Measurements from ENCODE around the gene BCAS3.

Gene BCAS3

GRCh38 chr17:61203671-61204131, 526.0 kb downstream of the BCAS3 start:
- no peak for TF ChIP-seq POLR2AphosphoS5 (IDR thresholded peaks at IDR 0.05; ENCODE audit: low read depth, low read length)
- no peak for TF ChIP-seq TAF1 (IDR thresholded peaks at IDR 0.05; ENCODE audit: borderline replicate concordance, low read depth, low read length)
- TF ChIP-seq POLR2A (IDR thresholded peaks at IDR 0.05; ENCODE audit: low read depth, low read length), result no peak
- FAIRE-seq (no peak), DNase-seq (ENCODE audit: insufficient read length) (no peak)

- TF ChIP-seq POLR2AphosphoS5 (IDR thresholded peaks at IDR 0.05; ENCODE audit: low read depth, low read length) (no peak), TAF1 (IDR thresholded peaks at IDR 0.05; ENCODE audit: borderline replicate concordance, low read depth, low read length) (no peak), POLR2A (IDR thresholded peaks at IDR 0.05; ENCODE audit: low read depth, low read length) (no peak)
- DNase-seq (ENCODE audit: insufficient read length) (no peak), FAIRE-seq (no peak)
Observed at GRCh38 chr17:61204456-61204855, 526.8 kb downstream of the BCAS3 start.

- TF ChIP-seq TAF1 (IDR thresholded peaks at IDR 0.05; ENCODE audit: borderline replicate concordance, low read depth, low read length) (no peak), POLR2AphosphoS5 (IDR thresholded peaks at IDR 0.05; ENCODE audit: low read depth, low read length) (no peak), POLR2A (IDR thresholded peaks at IDR 0.05; ENCODE audit: low read depth, low read length) (no peak)
- DNase-seq (ENCODE audit: insufficient read length) (no peak), FAIRE-seq (no peak)
Observed at GRCh38 chr17:61205401-61205800, 527.8 kb downstream of the BCAS3 start.

DNA sequence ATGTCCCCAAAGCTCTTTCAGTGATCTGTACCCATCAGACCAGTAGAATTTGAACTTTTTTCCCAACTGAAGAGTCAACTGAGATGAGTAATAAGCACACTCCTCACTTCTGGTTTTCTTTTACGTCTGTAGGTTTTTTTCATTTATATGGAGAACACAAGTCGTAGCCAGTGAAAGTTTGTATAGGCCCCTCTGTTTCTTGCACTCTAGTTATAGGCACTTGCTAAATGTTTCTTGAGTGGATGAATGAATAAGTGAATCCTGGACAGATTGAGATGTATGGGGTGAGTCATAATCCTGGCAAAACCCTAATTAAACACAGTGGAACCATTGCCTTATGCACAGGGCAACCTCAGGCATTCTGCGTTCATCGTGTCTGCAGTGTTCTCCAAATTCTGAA, 528.3 kb downstream of the BCAS3 start:
- TF ChIP-seq POLR2AphosphoS5 (IDR thresholded peaks at IDR 0.05; ENCODE audit: low read depth, low read length), result no peak
- TF ChIP-seq POLR2A (IDR thresholded peaks at IDR 0.05; ENCODE audit: low read depth, low read length), result no peak
- TF ChIP-seq TAF1 (IDR thresholded peaks at IDR 0.05; ENCODE audit: borderline replicate concordance, low read depth, low read length), result no peak
- FAIRE-seq, result no peak
- DNase-seq (ENCODE audit: insufficient read length), result no peak

- DNase-seq (ENCODE audit: insufficient read length) (no peak), FAIRE-seq (no peak)
- no peak for TF ChIP-seq TAF1 (IDR thresholded peaks at IDR 0.05; ENCODE audit: borderline replicate concordance, low read depth, low read length)
- TF ChIP-seq POLR2A (IDR thresholded peaks at IDR 0.05; ENCODE audit: low read depth, low read length), result no peak
- TF ChIP-seq POLR2AphosphoS5 (IDR thresholded peaks at IDR 0.05; ENCODE audit: low read depth, low read length), result no peak
Observed at GRCh38 chr17:61206922-61207321, 529.3 kb downstream of the BCAS3 start.

DNA sequence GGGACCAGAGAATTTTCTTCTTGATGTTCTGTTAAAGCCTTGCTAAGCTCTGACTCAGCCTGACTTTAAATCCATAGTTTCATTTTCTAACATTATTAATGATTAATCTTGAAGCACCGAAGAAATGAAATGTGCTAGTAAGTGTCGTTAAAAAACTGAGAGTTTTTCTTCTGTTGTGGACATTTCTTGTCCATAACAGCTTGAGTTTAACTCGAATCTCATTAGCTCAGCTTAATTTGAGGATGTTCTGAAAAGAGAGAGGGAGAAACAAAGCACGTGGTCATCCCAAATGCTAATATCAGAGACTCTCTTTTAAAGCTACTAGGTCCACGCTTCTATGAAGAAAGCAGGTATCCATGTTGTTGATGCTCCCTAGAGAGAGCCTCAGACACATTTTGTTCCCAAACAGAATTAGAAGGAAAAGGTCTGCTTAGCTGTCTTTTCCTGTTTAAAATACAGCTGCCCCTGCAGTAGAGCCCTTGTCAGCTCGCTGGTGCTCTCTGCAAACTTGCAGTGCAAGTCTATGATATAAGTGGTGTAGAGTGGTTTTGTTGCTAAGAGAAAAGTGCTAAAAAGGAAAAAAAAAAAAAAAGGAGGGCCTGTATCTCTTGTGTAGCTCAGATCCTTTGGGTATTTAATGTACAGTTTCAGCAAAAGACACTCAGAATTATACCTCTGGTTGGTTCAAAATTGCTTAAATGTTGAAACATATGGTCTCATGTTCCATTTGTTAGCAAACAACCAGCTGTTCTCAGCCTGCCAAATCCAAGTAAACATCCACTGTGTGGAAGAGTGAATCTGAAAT, 530.9 kb downstream of the BCAS3 start:
- FAIRE-seq (no peak), DNase-seq (ENCODE audit: insufficient read length) (no peak)
- TF ChIP-seq TAF1 (IDR thresholded peaks at IDR 0.05; ENCODE audit: borderline replicate concordance, low read depth, low read length) (no peak), POLR2AphosphoS5 (IDR thresholded peaks at IDR 0.05; ENCODE audit: low read depth, low read length) (no peak), POLR2A (IDR thresholded peaks at IDR 0.05; ENCODE audit: low read depth, low read length) (no peak)

GRCh38 chr17:61209106-61209439, 531.4 kb downstream of the BCAS3 start:
- TF ChIP-seq POLR2A (IDR thresholded peaks at IDR 0.05; ENCODE audit: low read depth, low read length), result no peak
- TF ChIP-seq TAF1 (IDR thresholded peaks at IDR 0.05; ENCODE audit: borderline replicate concordance, low read depth, low read length), result no peak
- TF ChIP-seq POLR2AphosphoS5 (IDR thresholded peaks at IDR 0.05; ENCODE audit: low read depth, low read length), result no peak
- no peak for FAIRE-seq
- no peak for DNase-seq (ENCODE audit: insufficient read length)

DNA sequence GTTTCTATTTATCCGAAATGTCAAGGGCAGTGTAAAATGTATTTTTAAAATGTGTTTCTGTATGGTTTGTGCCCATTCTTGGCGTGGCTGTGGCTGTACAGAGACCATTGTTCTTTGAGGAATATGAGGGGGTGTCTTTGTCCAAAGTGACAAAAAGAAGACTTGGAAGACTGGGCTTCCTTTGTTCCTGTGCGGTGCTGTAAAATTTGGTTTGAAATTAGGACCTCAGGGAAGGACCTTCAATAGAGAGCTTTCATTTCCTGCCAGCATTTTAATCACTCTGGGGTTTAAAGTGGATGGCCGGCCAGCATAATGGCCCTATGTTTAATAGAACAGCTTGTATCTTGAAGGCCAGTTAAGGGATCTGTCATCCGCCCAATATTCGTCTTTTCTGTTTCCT, 531.9 kb downstream of the BCAS3 start:
- FAIRE-seq, result no peak
- DNase-seq (ENCODE audit: insufficient read length), result no peak
- TF ChIP-seq POLR2AphosphoS5 (IDR thresholded peaks at IDR 0.05; ENCODE audit: low read depth, low read length) (no peak), TAF1 (IDR thresholded peaks at IDR 0.05; ENCODE audit: borderline replicate concordance, low read depth, low read length) (no peak), POLR2A (IDR thresholded peaks at IDR 0.05; ENCODE audit: low read depth, low read length) (no peak)

DNA sequence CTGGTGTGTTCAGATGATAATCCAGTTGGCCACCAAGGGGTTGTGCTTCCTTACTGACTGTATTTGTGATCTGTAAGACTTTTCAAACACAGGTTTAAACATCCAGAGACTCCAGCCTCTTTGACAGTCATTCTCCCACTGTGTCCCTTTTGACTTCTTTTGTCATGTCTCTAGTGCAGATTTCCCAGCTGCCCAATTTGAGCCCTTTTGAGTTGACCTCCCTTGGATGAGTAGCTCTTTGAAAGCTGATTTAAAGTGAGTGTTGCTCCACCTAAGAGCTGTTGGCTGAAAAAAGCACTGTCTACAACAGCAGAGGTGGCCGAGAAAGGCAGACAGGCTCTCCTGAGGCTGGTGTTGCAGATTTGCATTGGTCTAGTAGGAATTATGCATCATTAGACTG, 533.6 kb downstream of the BCAS3 start:
- DNase-seq (ENCODE audit: insufficient read length), result no peak
- no peak for FAIRE-seq
- no peak for TF ChIP-seq POLR2AphosphoS5 (IDR thresholded peaks at IDR 0.05; ENCODE audit: low read depth, low read length)
- TF ChIP-seq TAF1 (IDR thresholded peaks at IDR 0.05; ENCODE audit: borderline replicate concordance, low read depth, low read length), result no peak
- TF ChIP-seq POLR2A (IDR thresholded peaks at IDR 0.05; ENCODE audit: low read depth, low read length), result no peak

- FAIRE-seq (no peak), DNase-seq (ENCODE audit: insufficient read length) (no peak)
- no peak for TF ChIP-seq POLR2A (IDR thresholded peaks at IDR 0.05; ENCODE audit: low read depth, low read length)
- TF ChIP-seq TAF1 (IDR thresholded peaks at IDR 0.05; ENCODE audit: borderline replicate concordance, low read depth, low read length), result no peak
- TF ChIP-seq POLR2AphosphoS5 (IDR thresholded peaks at IDR 0.05; ENCODE audit: low read depth, low read length), result no peak
Observed at GRCh38 chr17:61212655-61213054, 535.0 kb downstream of the BCAS3 start.

DNA sequence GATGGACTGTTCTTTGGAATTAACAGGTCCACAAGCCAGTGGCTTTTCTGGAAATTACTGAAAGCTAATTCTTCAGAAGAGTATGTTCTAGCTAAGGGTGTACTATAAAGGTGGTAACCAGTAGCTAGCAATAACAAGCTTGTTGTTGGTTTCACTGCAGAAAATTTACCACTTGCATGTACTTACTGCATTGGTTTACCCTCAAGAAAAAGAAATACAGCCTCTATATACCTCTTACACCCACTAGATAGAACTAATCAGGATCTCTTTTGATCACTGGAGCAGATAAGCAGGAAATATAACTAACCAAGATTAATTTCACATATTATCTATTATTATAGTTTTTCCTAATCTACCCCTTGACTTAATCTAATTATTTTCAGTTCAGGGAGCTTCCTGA, 537.1 kb downstream of the BCAS3 start:
- TF ChIP-seq POLR2AphosphoS5 (IDR thresholded peaks at IDR 0.05; ENCODE audit: low read depth, low read length), result no peak
- no peak for TF ChIP-seq TAF1 (IDR thresholded peaks at IDR 0.05; ENCODE audit: borderline replicate concordance, low read depth, low read length)
- no peak for TF ChIP-seq POLR2A (IDR thresholded peaks at IDR 0.05; ENCODE audit: low read depth, low read length)

DNA sequence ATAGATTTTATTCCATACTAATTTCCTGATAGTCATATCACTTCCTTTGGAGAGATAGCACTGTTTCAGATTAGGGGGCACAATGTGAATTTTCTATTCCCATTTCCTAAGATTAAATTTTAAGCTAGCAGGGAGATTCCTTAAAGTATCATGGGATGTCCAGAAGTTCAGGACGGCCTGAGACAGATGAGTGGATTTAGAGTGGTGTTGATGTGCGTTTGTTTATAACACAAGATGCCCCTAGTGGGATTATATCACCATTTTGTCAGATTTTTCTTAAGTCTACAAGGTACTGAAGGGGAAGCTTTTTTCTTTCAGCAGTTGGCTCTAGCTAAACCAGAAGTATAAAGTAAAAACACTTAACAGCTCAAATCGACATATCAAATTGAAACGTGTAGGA, 538.4 kb downstream of the BCAS3 start:
- FAIRE-seq, result no peak

More for the DNA sequence above, 537.1 kb downstream of the BCAS3 start:
- FAIRE-seq (no peak), DNase-seq (ENCODE audit: insufficient read length) (no peak)

More for the DNA sequence above, 538.4 kb downstream of the BCAS3 start:
- no peak for DNase-seq (ENCODE audit: insufficient read length)
- TF ChIP-seq POLR2A (IDR thresholded peaks at IDR 0.05; ENCODE audit: low read depth, low read length) (no peak), TAF1 (IDR thresholded peaks at IDR 0.05; ENCODE audit: borderline replicate concordance, low read depth, low read length) (no peak), POLR2AphosphoS5 (IDR thresholded peaks at IDR 0.05; ENCODE audit: low read depth, low read length) (no peak)
